Tongue (tissue), 2 donors: Measurements from ENCODE around the gene BCL2L1. TPM values are rescaled to one million over a fixed set of nuclear protein-coding genes. Genes with fewer than 3 reads are reported as not detected.
A peak's percentile ranks its signal among the peaks of the same experiment; 100 is the strongest.
"Not testable (repeated sequence)": the region's sequence is repeated elsewhere in the genome, so short reads cannot be mapped to it uniquely, and the experiment has no call there.

Experiments
- DNase-seq: peaks from one replicate; pipeline ENCODE4 v3.0.0-alpha.2; 2015
- total RNA-seq: library from RNA; depleted of rRNA; stranded (reverse); fragments of >200 nt; gene quantifications from one replicate; pipeline ENCODE4 v1.2.3, GENCODE V29; 2014

Gene BCL2L1
- total RNA-seq: 37.2 TPM

GRCh38 chr20:31722257-31723068 lies at the start of gene BCL2L1:
BCL2L1 (minus strand) TSS chr20:31722868; CDS start chr20:31722218, 650 bp downstream.
- DNase-seq: peak; percentile 91

DNA sequence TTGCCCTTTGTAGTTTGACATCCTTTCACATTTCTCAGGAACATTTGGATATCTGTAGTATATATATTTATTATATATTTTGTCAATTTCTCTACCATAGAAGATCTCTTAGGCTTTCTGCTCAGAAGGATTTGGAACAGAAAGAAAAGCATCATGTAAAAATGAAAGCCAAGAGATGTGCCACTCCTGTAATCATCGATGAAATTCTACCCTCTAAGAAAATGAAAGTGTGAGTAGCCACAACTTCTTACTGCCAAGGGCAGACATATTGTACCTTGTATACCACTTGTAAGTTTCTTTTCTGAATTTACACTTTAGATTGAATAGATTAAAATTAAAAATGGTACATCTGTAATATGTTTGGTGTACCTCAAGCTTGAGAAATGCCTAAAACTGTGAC lies 47.6 kb upstream of the BCL2L1 start:
- no peak for DNase-seq

- no peak for DNase-seq
These were observed 47.0 kb upstream of the BCL2L1 start for GRCh38 chr20:31769681-31770080.

DNA sequence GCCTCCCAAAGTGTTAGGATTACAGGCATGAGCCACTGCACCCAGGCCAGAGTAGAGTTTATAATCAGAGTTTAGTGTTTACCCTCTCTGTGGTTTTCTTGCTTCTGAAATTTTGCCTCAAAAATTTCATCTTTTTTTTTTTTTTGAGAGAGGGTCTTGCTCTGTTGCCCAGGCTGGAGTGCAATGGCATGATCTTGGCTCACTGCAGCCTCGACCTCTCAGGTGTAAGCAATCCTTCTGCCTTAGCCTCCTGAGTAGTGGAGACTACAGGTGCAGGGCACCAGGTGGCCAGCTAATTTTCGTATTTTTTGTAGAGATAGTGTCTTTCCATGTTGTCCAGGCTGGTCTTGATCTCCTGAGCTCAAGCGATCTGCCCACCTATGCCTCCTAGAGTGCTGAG lies 45.1 kb upstream of the BCL2L1 start:
- DNase-seq: no peak

DNA sequence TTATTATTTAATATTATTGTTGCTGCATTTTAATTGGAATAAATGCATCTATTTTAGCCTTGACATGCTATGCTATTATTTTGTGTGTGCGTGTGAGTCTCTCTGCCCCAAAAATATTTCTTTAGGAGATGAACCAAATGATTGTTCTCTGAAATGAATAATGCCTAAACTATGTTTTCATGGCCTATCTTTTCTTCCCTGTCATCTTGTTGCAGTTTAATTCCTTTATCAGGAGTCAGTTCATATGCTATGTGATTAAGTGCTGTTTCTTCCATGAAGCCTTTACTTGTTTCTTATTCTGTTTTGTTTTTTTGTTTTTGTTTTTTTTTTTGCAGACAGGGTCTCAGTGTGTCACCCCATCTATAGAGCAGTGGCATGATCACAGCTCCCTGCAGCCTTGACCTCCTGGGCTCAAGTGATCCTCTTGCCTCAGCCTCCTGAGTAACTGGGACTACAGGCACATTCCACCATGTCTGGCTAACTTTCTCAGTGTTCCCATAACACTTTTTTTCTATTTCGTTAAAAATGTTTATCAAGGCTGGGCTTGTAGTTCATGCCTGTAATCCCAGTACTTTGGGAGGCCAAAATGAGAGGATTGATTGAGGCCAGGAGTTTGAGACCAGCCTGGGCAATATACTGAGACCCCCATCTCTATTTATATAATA lies 42.1 kb upstream of the BCL2L1 start:
- no peak for DNase-seq

DNA sequence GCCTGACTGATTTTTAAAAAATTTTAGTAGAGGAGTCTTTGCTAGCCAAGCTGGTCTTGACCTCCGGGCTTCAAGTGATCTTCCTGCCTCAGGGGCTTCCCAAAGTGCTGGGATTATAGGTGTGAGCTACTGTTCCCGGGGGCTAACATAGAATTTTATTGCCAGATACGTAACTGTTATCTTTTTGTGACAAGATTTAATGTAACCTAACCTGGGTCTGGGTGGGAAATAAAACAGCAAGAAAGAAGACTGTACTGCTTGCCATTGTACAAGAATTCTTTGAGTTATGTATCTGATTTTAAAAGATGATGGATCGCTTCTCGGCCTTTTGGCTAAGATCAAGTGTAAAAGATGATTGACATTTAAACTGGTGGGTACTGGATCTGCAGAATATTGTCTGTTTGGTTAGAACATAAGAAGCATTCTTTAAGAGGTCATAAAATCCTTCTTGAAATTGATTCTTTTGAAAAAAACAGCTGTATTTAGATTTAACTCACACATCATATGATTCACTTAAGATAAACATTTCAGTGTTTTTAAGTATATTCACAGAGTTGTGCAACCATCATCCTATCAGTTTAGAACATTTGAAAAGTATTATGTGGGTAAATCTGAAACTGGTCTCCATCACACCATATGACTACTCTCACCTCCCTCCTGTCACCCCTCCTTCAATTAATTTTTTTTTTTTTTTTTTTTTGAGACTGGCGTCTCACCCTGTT lies 38.0 kb upstream of the BCL2L1 start:
- DNase-seq: no peak

GRCh38 chr20:31759836-31760518 lies 37.3 kb upstream of the BCL2L1 start:
- DNase-seq: no peak

GRCh38 chr20:31758991-31759390 lies 36.3 kb upstream of the BCL2L1 start:
- DNase-seq: no peak

DNA sequence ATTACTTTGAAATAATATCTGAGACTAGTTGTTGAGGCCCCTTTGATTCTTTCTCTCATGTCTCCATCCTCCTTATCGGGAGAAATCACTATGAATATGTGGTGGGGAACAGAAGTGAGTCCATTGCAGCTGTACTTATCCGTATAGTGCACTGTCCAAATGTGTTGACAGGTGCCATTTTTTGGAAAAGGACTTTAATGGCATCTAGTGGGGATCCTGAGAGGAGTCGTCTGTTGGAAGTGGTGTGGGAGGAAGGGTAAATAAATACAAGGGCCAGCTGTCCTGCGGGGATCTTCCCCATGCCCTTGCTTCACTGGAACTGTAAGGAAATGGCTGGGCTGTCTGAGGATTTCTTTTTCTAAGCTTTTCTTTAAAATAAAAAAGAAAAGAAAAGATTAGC lies 35.9 kb upstream of the BCL2L1 start:
- DNase-seq: peak; percentile 49

- no peak for DNase-seq
These were observed 34.6 kb upstream of the BCL2L1 start for GRCh38 chr20:31757254-31757653.

- peak; percentile 20 for DNase-seq
These were observed 28.5 kb upstream of the BCL2L1 start for GRCh38 chr20:31751126-31751525.

DNA sequence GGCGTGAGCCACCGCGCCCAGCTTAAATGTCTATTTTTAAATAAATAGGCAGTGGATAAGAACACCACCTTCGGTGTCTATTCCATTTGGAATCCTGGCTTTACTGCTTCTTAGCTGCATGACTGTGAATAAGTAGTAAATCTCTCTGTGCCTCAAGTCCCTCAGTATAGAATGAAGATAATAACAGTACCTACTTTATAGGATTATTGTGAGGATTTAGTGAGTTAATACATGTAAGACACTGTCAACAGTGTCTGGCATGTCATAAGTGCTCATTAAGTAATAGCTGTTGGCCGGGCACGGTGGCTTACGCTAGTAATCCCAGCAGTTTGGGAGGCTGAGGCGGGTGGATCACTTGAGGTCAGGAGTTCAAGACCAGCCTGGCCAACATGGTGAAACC lies 26.6 kb upstream of the BCL2L1 start:
- no peak for DNase-seq

DNA sequence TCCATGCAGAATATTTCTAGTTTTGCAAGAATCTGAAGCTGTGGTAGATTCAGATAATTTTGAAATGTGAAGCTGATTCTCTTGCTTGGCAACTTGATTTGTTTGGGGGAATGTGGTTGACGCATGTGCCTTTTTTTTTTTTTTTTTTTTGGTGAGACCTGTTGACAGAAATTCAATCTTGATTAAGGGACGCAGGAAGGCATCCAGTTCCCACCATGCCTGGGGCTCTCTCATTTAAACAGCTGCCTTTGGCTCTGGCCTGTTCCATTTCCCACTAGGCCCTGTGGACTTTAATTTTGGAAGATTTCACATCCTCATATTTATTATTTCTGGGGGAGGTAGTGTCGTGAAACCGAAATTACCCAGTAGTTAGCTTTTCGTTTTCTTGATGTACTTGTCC lies 25.0 kb upstream of the BCL2L1 start:
- DNase-seq: peak; percentile 72

DNA sequence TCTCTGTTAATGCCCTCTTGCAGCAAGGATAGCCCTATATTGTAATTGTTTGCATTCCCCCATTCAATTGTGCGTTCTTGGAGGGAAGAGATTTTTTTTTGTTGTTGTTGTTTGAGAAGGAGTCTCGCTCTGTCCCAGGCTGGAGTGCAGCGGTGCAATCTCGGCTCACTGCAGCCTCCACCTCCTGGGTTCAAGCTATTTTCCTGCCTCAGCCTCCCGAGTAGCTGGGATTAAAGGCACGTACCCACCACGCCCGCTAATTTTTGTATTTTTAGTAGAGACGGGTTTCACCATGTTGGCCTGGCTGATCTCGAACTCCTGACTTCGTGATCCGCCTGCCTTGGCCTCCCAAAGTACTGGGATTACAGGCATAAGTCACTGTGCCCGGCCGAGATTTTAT lies 24.4 kb upstream of the BCL2L1 start:
- not testable (repeated sequence) for DNase-seq

- DNase-seq: no peak
These were observed 23.6 kb upstream of the BCL2L1 start for GRCh38 chr20:31746068-31746878.

DNA sequence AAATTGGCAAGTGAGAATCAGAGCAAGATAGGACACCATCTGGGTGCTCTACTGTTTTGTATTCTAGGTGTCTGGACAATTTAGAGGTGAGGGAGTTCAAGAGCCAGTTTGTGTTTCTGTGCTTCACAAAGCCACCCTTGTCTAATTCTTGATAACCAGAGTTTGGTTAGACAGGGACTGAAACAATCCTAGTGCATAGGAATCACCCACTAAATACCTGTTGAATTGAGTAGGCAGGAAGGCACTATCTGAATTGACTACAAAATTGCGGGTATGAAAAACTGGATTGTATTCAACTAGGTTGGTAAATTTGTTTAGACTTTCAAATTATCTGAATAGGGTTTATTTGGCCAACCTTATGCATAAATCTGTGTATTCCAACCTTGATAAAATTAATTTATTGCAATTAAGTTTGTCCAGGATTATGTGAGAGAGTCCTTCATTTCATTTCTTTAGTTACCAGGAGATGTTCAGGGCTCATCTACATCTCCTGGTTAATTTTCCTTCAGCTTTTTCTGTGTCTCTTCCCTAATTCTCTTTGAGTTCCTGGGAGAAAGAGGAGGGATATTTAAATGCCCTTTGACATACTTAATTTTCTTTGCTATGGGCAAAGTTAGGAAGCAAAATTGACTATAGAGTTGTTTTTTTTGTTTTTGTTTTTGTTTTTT lies 18.1 kb upstream of the BCL2L1 start:
- DNase-seq: no peak

DNA sequence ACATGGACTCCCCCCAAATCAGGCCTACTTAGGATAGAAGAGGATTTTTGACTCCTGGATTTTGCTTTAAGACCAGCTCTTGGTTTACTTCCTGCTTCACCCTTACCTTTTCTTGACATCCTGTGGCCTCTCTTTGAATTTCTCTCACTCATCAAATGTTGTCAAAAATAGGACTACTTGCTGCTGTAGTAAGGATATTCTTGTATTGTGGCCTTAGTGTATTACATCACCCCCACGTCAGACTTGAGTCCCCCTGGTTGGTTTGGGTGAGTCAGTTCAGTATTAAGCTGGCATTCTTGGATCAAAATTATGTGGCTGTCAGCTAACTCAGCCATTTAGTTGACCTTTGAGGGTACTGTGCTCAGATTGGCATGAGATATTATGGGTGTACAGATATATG lies 17.5 kb upstream of the BCL2L1 start:
- no peak for DNase-seq

DNA sequence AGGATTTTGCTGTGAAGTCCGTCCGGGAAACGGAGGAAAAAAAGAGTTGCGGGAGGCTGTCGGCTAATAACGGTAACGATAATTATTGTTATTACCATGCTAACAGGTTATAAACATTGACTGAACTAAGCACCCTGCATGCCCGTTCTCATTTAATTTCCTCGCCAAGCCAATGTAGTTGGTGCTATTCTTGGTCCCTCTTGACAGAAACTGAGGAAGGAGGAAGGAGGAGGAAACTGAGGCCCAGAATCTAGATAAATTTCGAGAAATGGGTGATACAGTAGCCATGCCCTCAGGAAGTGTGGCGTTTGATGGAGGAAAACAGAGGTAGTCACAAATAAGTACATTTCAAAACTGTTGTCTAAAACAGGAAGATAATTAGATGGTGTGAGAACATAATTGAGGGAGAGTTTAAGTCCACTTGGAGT lies 16.9 kb upstream of the BCL2L1 start:
- DNase-seq: no peak

DNA sequence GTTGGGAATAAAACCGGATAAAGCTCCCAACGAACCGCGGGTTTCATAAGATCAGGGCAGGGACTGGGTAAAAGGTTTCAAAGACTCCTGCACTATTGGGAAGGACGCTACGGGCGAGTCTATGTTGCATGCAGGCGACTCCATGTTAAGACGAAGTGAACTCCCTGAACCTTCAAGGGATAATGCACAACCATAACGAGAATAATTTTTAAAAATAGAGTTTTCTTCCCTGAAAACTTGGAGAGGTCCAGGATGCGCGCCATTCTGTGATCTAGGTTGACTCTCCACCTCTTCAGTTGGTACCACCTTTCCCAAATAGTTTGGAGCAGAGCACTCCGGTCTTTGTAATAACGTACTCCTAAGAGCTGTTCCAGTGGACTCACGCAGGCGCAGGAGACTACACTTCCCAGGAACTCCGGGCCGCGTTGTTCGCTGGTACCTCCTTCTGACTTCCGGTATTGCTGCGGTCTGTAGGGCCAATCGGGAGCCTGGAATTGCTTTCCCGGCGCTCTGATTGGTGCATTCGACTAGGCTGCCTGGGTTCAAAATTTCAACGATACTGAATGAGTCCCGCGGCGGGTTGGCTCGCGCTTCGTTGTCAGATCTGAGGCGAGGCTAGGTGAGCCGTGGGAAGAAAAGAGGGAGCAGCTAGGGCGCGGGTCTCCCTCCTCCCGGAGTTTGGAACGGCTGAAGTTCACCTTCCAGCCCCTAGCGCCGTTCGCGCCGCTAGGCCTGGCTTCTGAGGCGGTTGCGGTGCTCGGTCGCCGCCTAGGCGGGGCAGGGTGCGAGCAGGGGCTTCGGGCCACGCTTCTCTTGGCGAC lies 16.3 kb upstream of the BCL2L1 start, which contains the start of gene TPX2:
TSS of gene TPX2 (plus strand) at position 562 of the 821 bp plus-strand sequence. CDS start 18,187 bp downstream, outside the sequence.
- peak; percentile 99 for DNase-seq

DNA sequence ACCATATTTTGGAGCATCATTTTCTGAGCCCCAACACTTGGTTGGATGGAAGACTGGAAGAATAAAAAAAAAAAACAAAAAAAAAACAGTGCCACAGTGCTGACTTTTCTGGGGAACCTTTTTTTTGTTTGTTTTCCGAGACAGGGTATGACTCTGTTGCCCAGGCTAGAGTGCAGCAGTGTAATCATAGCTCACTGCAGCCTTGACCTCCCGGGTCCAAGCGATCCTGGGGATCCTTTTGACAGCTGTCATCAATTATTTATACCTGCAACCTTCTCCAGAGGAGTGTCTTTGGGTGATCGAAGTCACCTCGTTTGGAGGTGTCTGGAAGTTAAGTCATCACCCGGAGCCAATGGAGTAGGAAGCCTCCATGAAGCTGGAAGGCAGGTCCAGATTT lies 8.7 kb upstream of the BCL2L1 start:
- no peak for DNase-seq
